HG03342 (cell line): Measurements from ENCODE around the gene AGXT2.

Experiments used
- ATAC-seq: cut with Tn5 transposase; IDR thresholded peaks from one replicate; pipeline ENCODE4 v1.9.1; 2021; ENCODE audit warnings: mild to moderate bottlenecking, moderate library complexity; ENCODE audit not compliant: unreplicated experiment

The AGXT2 gene

DNA sequence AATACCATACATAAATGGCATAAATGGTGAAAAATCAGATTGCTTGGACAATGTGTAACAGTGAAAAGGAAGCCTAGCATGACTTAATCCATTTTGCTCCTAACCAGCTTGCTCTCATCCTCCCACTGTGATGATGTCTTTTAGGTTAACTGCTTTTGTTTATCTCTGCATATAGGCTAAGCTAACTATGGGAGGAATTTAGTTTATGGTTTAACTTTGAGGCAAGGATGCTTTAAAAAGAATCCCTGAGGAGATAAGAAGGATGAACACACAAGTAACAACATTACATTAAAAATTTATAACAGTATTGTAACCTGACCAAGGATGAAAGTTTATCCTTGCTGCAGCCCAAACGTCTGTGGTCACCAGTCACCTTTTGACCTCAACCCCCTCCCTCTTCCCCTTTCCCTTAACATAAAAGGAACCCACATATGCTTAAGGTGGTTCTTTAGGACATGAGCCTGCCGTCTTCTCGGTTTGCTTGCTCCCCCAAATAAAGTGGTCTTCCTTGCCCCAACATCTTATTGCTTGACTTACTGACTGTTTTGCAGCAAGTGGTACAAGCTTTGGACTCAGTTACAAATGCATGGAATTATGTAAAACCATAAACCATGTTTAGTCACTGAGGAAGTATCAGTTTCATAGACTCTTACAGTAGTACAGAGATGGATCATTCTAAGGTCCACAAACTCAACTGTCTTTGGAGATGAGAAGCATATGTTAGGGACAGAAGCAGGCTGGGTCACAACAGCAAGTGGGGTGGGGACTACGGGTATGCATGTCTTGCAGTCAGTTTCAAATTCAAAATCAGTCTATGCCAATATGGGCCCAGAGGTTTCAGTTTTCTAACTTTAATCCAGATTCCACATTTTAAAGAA, 31.3 kb downstream of the AGXT2 start:
- ATAC-seq: peak; percentile 94

DNA sequence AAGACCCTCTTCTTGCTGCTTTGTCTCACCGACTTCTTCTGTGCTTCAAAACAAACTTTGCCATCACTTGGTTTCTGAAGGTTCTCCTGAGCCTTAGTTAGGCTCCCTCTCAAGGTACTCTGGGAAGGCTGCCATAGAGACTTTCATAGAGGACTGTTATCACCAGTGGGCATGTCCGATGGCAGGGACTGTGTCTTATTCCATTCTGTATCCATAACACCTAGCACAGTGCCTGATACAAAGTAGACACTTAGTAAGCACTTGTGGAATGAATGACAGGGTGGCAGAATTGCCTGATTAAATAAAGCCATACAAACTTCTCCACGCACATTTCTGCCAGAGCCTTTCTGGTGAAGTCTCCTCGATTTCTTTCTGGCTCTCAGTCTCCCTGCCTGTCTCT, 32.7 kb downstream of the AGXT2 start:
- ATAC-seq: no peak

DNA sequence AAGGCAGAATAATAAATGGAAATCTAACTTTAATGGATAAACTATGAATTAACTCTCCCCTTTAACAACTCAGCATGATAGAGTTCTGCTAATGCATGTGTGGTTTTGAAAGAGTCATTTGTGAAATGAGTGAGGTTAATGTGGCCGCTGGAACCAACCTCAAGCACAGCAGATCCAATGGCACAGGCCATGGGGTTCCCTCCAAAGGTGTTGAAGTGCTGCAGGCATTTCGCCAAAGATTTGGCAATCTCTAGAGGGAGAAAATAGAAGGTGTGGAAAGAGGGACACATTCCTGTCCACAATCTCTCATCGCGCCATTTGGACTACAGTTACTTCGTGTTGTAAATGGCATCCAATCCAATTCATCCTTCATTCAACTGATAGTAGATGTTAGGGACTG, 35.0 kb downstream of the AGXT2 start:
- ATAC-seq: no peak

DNA sequence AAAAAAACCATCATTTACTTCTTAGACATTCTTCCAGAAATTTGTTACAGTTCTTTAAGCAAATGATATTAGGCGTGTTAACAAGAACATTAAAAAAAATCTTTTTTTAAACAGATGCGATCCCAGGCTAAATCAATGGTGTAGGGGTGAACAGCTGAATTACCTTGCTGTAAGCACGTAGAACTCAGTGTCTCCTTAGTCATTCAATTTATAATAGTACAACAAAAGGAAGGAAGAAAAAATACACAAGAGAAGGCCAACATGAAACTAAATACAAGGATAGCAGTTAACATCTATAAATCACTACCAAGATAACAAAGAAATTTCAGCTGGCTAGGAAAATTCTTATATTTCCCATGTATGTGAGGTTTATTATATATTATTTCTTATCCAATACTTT, 35.4 kb downstream of the AGXT2 start:
- no peak for ATAC-seq

DNA sequence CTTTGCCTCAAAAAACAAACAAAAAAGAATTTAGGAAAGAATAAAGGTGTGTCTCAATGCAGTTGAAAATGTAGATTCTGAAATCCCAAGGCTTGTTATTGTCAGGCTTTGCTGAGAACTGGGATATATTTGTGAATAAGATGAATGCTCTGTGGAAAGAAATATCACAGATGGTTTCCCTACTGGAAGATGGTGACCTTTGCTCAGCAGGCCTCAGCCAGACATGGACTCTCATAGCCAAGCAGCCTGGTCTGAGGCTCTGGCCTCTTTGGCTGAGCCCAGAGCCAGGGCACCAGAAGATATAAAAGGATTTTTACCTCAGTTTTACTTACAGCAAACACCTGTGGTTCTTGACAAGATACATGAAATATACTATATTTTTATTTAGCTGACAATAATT, 37.1 kb downstream of the AGXT2 start:
- no peak for ATAC-seq

DNA sequence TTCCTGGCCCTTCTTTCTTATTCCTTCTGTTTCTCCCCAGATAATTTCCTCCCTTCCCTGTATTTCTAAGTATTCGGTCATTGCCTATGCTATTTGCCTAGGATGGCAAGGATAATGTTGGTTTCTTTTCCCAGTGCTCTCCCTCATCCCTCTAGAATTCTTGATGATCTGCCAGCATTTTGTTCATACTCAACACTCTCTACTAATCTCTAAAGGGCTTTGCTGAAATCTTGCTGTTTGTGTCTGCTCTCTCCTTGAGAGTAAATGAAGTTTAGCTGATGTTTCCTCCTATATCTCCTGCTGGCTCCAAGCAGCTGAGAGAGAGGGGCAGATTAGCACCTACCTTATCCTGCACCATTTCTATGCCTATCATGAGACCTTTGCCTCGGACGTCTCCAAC, 38.1 kb downstream of the AGXT2 start:
- no peak for ATAC-seq

DNA sequence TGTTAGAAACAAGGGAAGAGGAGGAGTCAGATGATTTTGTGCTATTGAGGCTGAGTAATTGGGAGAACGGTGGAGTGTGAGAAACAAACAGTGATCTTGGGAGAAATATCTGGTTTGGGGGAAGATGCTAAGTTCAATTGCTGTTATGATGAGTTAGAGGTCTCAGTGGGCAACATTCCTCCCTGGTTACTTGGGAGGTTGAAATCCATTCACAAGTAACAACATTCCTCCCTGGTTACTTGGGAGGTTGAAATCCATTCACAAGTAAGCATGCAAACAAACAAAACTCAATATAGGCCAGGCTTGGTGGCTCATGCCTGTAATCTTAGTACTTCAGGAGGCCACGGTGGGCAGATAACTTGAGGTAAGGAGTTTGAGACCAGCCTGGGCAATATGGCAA, 38.7 kb downstream of the AGXT2 start:
- ATAC-seq: no peak

DNA sequence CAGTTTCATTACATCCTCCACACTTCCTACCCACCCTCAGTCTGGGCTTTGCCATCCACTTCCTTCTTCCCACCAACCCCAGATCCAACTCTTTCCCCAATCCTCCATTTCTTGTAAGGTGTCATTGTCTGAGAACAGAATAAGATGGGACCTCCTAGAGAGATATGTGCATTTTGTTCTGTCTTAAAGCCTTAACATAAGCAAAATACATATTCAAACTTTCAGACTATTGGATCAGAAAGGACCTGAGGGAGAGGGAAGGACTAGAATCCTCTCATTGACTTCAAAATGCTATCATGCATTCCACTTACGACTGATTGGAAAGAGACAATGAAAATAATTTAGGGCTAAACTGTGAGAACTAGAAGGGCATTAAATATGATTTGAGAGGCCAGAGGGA, 43.0 kb downstream of the AGXT2 start:
- no peak for ATAC-seq

DNA sequence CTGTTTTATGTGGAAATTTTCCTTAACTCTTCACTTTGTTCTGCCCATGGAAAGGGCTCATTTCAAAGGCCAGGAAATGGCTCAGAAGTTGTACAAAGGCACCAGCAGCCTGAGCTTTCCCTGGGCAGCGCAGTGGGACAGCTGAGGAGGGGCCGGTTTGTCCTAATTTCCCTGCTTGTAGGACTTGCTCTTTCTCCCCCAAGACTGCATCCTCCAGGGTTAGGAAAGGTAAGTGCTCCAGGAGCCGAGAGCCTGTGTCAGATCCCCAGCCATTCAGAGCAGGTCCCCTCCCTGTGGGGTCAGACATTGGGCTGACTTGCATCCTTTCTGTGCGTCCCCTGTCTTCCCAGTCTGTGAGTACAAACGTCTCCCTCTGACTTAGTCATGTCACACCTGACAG, 43.5 kb downstream of the AGXT2 start:
- ATAC-seq: no peak

DNA sequence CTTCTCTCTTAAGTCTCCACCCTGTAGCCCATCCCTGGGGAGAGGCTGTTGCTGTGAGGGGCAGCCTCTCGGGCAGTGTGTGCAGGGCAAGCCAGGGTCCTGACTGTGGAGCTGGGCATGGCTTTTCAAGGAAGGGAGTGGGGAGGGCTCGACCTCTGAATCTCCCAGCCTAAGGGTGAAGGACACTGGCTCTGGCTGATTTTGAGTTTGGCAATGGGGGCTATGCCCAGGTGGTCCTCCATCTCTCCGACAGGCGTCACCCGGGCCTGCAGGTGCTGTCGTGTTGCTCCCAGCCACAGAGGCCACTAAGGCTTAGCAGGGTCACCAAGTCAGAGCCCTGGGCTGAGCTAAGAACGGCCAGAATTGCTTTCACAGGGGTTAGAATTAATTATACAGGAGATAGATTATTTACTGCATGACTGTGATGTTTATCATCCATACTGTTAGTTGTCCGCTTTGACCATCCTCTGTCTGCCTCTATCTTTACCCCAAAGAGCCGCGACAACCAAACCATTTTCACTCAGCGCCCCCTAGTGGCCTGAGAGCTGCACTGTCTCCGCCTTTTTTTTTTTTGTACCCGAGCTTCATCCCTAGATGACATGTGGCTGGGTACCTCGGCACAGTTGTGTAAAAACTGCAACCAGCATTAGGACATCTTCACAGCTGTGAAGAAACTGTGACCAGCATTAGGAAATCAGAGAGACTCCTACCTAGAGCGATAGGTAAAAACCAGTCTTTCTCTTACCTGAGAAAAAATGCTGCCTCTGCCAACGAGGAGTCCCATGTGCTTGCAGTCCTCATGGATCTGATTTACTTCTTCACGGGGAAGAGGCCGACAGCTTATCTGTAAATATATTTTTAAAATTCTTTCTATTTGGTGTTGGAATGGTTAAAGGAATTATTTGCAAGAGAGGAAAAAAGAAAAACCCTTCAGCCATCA, 44.5 kb downstream of the AGXT2 start:
- peak; percentile 63 for ATAC-seq

DNA sequence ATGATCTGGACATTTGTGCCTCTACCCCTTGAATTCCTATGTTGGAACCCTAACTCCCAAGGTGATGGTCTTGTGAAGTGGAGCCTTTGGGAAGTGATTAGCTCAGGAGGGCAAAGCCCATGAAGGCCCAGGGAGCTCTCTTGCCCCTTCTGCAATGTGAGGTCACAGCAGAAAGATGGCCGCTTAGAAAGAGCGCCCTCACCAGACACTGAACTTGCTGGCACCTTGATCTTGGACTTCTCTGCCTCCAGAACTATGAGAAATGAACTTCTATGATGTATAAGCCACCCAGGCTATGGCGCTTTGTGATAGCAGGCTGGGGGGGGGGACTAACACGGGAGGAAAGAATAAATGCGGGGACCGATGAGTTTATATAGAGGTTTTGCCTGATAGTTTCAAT, 45.3 kb downstream of the AGXT2 start:
- no peak for ATAC-seq

DNA sequence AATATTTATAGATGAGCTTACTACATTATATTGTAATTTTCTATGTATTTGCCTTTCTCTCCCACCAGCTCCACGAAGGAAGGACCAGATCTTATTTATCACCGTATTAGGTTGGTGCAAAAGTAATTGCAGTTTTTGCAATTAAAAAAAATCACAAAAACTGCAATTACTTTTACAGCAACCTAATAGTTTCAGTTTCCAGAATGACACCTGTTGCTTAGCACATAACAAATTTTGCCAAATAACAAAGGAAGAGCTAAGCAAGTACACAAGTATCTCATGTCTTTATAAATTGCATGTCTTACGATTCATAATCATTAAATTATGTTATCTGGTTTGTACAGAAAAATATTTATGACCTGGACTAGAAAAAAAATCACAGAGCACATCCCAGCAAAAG, 45.9 kb downstream of the AGXT2 start:
- no peak for ATAC-seq

DNA sequence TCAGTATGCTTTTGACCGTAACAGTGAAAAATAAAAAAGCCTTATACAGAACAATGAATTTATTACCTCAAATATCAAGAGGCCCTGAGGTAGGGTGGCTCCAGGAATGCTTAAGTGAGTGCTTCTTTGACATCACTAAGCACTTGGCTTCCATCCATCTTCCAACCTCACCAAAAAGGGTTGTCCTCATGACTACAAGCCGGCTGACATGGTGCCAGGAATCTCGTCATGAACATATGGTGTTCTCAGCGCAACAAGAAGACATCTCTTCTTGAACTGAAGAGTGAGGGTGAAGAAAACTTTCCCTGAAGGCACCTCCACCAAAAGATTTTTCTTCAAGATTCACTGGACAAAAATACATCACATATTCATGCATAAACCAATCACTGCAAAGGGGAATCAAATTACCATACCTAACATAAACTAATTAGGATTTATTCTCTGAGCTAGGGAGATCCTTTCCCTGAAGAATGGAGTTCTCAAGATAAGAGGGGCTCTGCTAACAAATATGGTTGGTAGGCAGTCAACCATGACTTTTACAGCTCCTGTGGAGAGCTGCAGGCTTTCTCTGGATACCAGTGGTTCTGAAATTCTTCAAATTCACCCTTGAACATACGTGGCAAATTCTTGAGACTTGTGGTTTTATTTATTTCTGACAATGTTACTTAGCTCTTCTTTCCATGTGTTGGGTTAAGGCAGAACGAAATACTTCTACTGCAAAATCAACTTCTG, 49.5 kb downstream of the AGXT2 start:
- ATAC-seq: no peak

DNA sequence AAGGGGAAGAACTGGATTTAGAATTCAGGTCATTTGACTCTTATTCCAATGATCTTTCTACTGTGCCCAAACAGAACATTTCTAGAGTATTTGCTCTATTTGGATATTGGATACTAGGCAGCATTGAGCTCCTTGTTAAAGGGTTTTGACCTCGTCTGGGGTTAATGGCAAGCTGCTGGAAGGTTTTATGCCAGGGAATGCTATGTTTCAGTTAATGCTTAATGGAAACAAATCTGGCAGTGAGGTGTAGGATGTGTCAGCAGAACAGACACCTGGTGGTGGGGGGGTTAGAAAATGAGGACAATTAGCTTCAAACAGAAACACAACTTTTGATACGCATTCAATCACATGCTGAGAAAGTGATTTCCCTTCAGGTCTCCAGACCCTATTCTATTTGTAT, 51.5 kb downstream of the AGXT2 start:
- ATAC-seq: no peak

DNA sequence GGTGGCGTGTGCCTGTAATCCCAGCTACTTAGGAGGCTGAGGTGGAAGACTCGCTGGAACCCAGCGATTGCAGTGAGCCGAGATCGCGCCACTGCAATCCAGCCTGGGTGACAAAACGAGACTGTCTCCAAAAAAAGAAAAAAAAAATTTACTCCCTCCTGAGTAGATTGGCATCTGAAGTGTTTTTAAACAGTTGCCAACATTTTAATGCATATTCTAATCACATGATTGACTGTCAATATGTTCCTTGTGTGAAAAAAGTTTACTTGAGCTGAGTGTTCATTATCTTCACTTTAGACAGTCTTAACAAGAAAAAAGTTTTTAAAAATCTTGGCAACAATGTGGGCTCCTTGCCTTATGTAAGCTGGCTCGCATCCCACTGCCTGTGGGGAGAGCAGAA, 53.8 kb downstream of the AGXT2 start:
- ATAC-seq: no peak

DNA sequence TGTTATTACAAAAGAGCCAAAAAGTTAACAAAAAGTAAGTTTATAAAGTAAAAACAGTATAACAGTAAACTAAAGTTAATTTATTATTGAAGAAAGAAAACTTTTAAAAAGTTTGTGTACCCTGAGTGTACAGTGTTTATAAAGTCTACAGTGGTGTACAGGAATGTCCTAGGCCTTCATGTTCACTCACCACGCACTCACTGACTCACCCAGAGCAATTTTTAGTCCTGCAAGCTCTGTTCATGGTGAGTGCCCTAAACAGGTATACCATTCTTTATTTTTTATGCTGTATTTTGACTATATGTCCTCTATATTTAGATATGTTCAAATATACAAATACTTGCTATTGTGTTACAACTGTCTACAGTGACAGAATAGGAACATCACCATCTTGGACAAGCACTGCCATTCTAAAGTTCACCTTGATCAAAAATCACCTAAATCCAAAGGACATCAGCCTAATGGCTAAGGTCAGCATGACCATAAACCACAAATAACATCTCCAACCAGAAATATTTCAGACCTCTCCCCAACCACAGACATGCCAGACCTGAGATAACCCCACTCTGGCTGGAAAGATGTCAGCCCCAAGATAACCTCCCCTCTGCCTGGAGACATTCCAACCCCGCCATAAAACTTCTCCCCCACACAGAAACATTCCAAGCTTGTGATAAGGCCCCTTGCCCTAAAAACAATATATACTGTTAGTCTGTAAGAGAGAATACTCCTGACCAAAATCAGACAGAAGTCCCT, 56.1 kb downstream of the AGXT2 start:
- ATAC-seq: no peak

DNA sequence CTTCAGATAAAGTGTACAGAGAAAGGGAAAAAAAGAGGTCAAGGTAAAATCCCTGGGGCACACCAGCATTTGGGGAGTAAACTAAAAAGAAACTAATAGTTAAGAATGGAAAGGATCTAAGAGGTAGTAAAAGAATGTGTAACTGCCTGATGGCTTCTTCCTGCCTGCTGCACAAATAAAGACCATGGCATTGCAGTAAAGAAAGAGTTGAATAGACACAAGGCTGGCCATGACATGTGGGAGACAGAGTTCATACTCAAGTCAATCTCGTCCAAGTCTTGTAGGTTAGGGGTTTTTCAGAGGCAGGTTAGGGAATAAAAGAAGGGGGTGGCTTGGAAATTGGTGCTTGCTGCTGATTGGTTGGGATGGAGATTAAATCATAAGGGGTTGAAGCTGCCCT, 60.8 kb downstream of the AGXT2 start:
- no peak for ATAC-seq

DNA sequence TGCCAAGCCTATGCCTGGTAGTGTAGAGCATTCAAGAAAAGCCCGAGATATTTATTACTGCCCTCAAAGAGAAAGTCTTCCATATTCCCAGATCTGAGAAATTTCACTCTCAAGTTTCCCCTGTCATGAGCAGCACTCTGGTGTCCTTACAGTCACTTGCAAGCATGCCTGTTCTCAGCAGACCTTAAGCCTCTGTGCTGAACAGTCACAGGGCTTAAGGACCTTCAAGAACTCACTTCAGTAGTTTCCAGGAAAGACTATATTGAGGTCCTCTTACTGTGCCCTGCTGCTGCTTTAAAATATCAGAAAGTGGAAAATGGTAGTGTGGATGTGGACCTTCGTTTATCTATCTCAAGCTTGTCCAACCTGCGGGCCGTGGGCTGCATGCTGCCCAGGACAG, 64.9 kb downstream of the AGXT2 start:
- ATAC-seq: no peak

DNA sequence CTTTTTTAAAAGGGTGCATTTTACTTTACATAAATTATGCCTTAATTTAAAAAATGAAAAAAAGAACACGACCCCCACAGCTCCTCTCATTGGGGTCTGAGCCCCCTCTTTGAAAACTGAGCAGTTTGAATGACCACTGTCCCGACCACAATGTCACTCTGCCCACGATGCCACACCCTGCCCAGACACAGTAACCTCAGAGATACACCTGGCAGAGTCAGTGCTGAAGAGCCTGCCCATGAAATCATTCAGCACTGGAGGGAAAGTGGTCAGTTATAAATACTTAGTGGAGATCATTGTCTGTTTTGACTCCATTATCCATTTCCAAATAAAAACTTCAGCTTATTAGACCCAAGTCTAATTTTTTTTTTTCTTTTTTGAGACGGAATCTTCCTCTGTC, 69.1 kb downstream of the AGXT2 start:
- ATAC-seq: no peak

DNA sequence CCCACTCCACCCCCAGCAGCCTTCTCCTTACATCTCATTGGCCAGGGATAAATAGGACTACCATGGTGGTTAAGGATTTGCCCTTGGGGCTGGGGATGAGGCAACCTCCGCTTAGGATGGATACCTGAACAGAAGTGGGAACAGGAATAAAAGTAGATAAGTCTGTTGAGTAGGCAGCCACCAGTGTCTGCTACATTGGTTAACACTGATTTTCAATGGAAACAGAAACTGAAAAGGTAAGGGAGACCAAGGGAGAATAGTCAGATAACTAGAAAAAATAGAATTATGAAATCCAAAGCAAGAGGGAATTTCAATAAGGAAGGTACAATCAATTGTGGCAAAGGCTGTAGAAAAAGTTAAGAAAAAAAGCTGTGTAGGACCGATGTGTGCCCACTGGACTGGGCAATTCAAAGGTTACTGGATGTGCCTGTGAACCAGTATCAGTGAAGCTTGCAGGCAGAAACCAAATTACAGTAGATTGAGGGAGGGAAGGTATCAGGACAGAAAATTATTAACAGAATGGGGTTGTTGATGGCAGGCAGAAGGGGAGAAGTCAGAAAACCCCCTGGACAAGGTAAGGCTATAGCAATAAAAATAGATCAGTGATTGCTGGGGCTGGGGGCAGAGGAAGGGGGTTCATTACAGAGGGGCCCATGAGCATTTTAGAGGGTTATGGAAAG, 69.7 kb downstream of the AGXT2 start:
- peak; percentile 94 for ATAC-seq
